ENCODE measurements around the gene FLNC. TPM values are rescaled to one million over a fixed set of nuclear protein-coding genes. Genes with fewer than 3 reads are reported as not detected.

Gene FLNC
- total and polyA plus RNA-seq, 2 donors (not counting 3 experiments of a cell fraction or from before 2014, with no cell fraction given): 19.5 to 81.9 TPM

GRCh38 chr7:128844777-128845311 lies 14.6 kb downstream of the FLNC start:
- Histone ChIP-seq H3K9me1 (replicated peaks; ENCODE audit: control insufficient read depth, extremely low read depth, insufficient read depth, low read length) (no peaks in the 10 kb centered on the region), H3K79me2 (ENCODE audit: control insufficient read depth, insufficient read depth, low read length) (no peaks in the 10 kb centered on the region), H3K9ac (replicated peaks; ENCODE audit: extremely low read depth, insufficient read depth, low read length) (no peak overlapping the region), H3K27ac (ENCODE audit: insufficient read depth, low read depth, low read length) (no peak overlapping the region), H3K4me3 (replicated peaks in 1 of 3; ENCODE audit: insufficient read depth in 1 of 3, low read depth in 1 of 3, low read length in 3 of 3) (no peak overlapping the region), H3K4me2 (ENCODE audit: insufficient read depth, low read length) (no peak overlapping the region), H3K36me3 (ENCODE audit: control insufficient read depth in 2 of 2, extremely low read depth in 1 of 2, insufficient read depth in 2 of 2, low read length in 2 of 2) (peaks cover 9 to 74% of the 10 kb centered on the region in 2 experiments), H4K20me1 (replicated peaks; ENCODE audit: control insufficient read depth, extremely low read depth, insufficient read depth, low read length) (no peaks in the 10 kb centered on the region), H3K27me3 (ENCODE audit: control insufficient read depth in 2 of 2, insufficient read depth in 2 of 2, low read length in 2 of 2) (no peaks in the 10 kb centered on the region), H2AFZ (ENCODE audit: low read depth, low read length) (no peak overlapping the region), H3K9me3 (replicated peaks; ENCODE audit: control insufficient read depth, insufficient read depth, low read length) (no peaks in the 10 kb centered on the region), H3K4me1 (ENCODE audit: control insufficient read depth, extremely low read depth, insufficient read depth, low read length) (no peaks in the 10 kb centered on the region)
- DNase-seq (ENCODE audit: low read depth, low spot score) (no peak), FAIRE-seq (no peak)
- TSS peak; percentile 35 for BruUV-seq (replicated peaks)
- dilution Hi-C loops (cut with MboI; ENCODE audit: extremely low pct_ligation_motif_present, low sequenced_read_pairs) (no loop called here), intact Hi-C loops (cut with micrococcal nuclease) (no loop called here)
- TF ChIP-seq POLR2A (IDR thresholded peaks at IDR 0.05; ENCODE audit: low read depth, low read length) (no peak), JUN (IDR thresholded peaks at IDR 0.05; ENCODE audit: borderline replicate concordance, insufficient read depth, insufficient read length, low read depth) (no peak), POLR2AphosphoS5 (IDR thresholded peaks at IDR 0.05; ENCODE audit: insufficient read depth, low read depth, low read length) (no peak), FOS (IDR thresholded peaks at IDR 0.05; ENCODE audit: borderline replicate concordance, insufficient read depth, low read length) (no peak), MAX (IDR thresholded peaks at IDR 0.05; ENCODE audit: insufficient read depth, insufficient read length) (no peak), MYC (IDR thresholded peaks at IDR 0.05; ENCODE audit: low read depth, low read length) (no peak), EZH2 (IDR thresholded peaks at IDR 0.05; ENCODE audit: borderline replicate concordance, low read depth, low read length, severe bottlenecking) (no peak), GATA2 (IDR thresholded peaks at IDR 0.05; ENCODE audit: insufficient read depth, insufficient read length, low read depth, low read length) (no peak), CTCF (IDR thresholded peaks at IDR 0.05; ENCODE audit: extremely low read depth in 1 of 2, insufficient read depth in 1 of 2, low read depth in 1 of 2, low read length in 2 of 2) (no peak)
- ChIA-PET POLR2A (no interaction called here), CTCF (interaction anchor here (1.2 kb wide), 1 partner anchor 15 kb away, joined by 3 read pairs; no protein-coding TSS in a partner anchor)

Measured in endothelial cell of umbilical vein (primary cell).